GM12874 (cell line): ENCODE measurements around the gene SYCN.

Experiments
- CTCF ChIP-seq: IDR thresholded peaks from 2 replicates; pipeline ENCODE4 v1.5.1; 2011; ENCODE audit warnings: low read depth, mild to moderate bottlenecking, control low read depth, low read length, moderate library complexity; ENCODE audit not compliant: insufficient read depth

Gene SYCN

GRCh38 chr19:39155741-39156140 is 48.3 kb downstream of the SYCN start:
- TF ChIP-seq CTCF: no peak

- no peak for TF ChIP-seq CTCF
Measured at GRCh38 chr19:39155114-39155700, 48.9 kb downstream of the SYCN start.

GRCh38 chr19:39154629-39155100 is 49.4 kb downstream of the SYCN start:
- no peak for TF ChIP-seq CTCF

- no peak for TF ChIP-seq CTCF
Measured at GRCh38 chr19:39154100-39154628, 49.9 kb downstream of the SYCN start.
